Measurements from ENCODE around the gene UBA1.

Gene UBA1

DNA sequence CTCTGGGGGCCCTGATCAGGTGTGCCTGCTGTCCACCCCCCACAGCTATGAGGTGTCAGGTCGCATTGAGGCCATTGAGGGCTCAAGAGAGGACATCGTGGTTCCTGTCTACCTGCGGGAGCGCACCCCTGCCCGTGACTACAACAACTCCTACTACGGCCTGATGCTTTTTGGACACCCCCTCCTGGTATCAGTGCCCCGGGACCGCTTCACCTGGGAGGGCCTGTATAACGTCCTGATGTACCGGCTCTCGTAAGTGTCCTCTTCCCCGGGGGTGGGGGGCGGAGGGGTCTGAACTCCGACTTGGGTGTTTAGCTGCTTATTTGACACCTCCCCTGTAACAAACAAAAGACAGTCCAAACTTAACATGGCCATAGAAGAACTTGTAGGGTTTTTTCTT is 49.7 kb downstream of the UBA1 start:
- Histone ChIP-seq H3K27ac (replicated peaks) (no peak overlapping the region), H3K4me3 (replicated peaks; ENCODE audit: insufficient read depth, low read length) (no peak overlapping the region), H3K27me3 (ENCODE audit: insufficient read depth, poor library complexity, severe bottlenecking) (no peaks in the 10 kb centered on the region)
- no peak for TF ChIP-seq GABPA (IDR thresholded peaks at IDR 0.05; ENCODE audit: low read depth)
- TF ChIP-seq POLR2AphosphoS5 (IDR thresholded peaks at IDR 0.05; ENCODE audit: low read depth) = no peak
- TF ChIP-seq, protein P1, sequence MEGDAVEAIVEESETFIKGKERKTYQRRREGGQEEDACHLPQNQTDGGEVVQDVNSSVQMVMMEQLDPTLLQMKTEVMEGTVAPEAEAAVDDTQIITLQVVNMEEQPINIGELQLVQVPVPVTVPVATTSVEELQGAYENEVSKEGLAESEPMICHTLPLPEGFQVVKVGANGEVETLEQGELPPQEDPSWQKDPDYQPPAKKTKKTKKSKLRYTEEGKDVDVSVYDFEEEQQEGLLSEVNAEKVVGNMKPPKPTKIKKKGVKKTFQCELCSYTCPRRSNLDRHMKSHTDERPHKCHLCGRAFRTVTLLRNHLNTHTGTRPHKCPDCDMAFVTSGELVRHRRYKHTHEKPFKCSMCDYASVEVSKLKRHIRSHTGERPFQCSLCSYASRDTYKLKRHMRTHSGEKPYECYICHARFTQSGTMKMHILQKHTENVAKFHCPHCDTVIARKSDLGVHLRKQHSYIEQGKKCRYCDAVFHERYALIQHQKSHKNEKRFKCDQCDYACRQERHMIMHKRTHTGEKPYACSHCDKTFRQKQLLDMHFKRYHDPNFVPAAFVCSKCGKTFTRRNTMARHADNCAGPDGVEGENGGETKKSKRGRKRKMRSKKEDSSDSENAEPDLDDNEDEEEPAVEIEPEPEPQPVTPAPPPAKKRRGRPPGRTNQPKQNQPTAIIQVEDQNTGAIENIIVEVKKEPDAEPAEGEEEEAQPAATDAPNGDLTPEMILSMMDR (IDR thresholded peaks at IDR 0.05; ENCODE audit: insufficient read depth, low read length) = no peak
- TF ChIP-seq SPI1 (IDR thresholded peaks at IDR 0.05; ENCODE audit: borderline replicate concordance, low read depth) = no peak
- DNase-seq (ENCODE audit: low read depth in 1 of 2, low spot score in 1 of 2) = no peak

DNA sequence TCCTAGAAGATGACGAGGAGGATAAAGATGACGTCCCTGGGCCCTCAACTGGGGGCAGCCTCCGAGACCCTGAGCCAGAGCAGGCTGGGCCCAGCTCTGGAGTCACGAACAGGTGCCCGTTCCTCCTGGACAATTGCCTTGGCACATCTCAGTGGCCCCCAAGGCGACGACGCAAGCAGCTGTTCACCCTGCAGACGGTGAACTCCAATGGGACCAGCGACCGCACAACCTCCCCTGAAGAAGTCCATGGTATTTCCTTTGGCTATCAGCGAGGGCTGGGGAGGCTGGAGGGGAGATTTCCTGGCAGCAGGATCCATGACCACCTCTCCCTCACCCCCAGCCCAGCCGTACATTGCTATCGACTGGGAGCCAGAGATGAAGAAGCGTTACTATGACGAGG is 51.0 kb downstream of the UBA1 start:
- DNase-seq (ENCODE audit: low read depth in 1 of 2, low spot score in 1 of 2) = no peak
- Histone ChIP-seq H3K4me3 (replicated peaks; ENCODE audit: insufficient read depth, low read length) (no peak overlapping the region), H3K27me3 (ENCODE audit: insufficient read depth, poor library complexity, severe bottlenecking) (no peaks in the 10 kb centered on the region), H3K27ac (replicated peaks) (no peak overlapping the region)
- TF ChIP-seq, protein P1 (IDR thresholded peaks at IDR 0.05; ENCODE audit: insufficient read depth, low read length) = no peak
- TF ChIP-seq, protein P2, sequence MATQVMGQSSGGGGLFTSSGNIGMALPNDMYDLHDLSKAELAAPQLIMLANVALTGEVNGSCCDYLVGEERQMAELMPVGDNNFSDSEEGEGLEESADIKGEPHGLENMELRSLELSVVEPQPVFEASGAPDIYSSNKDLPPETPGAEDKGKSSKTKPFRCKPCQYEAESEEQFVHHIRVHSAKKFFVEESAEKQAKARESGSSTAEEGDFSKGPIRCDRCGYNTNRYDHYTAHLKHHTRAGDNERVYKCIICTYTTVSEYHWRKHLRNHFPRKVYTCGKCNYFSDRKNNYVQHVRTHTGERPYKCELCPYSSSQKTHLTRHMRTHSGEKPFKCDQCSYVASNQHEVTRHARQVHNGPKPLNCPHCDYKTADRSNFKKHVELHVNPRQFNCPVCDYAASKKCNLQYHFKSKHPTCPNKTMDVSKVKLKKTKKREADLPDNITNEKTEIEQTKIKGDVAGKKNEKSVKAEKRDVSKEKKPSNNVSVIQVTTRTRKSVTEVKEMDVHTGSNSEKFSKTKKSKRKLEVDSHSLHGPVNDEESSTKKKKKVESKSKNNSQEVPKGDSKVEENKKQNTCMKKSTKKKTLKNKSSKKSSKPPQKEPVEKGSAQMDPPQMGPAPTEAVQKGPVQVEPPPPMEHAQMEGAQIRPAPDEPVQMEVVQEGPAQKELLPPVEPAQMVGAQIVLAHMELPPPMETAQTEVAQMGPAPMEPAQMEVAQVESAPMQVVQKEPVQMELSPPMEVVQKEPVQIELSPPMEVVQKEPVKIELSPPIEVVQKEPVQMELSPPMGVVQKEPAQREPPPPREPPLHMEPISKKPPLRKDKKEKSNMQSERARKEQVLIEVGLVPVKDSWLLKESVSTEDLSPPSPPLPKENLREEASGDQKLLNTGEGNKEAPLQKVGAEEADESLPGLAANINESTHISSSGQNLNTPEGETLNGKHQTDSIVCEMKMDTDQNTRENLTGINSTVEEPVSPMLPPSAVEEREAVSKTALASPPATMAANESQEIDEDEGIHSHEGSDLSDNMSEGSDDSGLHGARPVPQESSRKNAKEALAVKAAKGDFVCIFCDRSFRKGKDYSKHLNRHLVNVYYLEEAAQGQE (IDR thresholded peaks at IDR 0.05; ENCODE audit: insufficient replicate concordance, low read depth) = no peak
- TF ChIP-seq GABPA (IDR thresholded peaks at IDR 0.05; ENCODE audit: low read depth) (no peak), POLR2AphosphoS5 (IDR thresholded peaks at IDR 0.05; ENCODE audit: low read depth) (no peak), SPI1 (IDR thresholded peaks at IDR 0.05; ENCODE audit: borderline replicate concordance, low read depth) (no peak)

DNA sequence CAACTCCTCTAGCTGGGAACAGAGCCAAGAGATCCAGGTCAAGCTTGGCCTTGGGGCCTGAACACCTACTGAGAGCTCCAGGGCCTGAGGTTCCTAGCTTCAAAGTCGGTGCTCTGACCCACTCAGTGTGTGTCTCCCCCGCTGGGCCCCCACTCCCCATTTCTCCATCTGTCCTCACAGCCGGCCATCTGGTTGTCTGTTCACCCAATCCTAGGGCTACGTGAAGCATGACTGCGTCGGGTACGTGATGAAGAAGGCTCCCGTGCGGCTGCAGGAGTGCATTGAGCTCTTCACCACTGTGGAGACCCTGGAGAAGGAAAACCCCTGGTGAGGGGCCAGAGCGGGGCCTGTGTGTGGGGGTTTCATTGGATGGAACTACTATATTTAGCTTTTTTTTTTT is 51.5 kb downstream of the UBA1 start:
- no peak overlapping the region for H3K4me3 ChIP-seq (replicated peaks; ENCODE audit: insufficient read depth, low read length)
- TF ChIP-seq SPI1 (IDR thresholded peaks at IDR 0.05; ENCODE audit: borderline replicate concordance, low read depth) (no peak), POLR2AphosphoS5 (IDR thresholded peaks at IDR 0.05; ENCODE audit: low read depth) (no peak), GABPA (IDR thresholded peaks at IDR 0.05; ENCODE audit: low read depth) (no peak)
- TF ChIP-seq, protein P1 (IDR thresholded peaks at IDR 0.05; ENCODE audit: insufficient read depth, low read length) = no peak
- TF ChIP-seq, protein P2 (IDR thresholded peaks at IDR 0.05; ENCODE audit: insufficient replicate concordance, low read depth) = no peak
- no peak overlapping the region for H3K27ac ChIP-seq (replicated peaks)
- DNase-seq (ENCODE audit: low read depth in 1 of 2, low spot score in 1 of 2) = no peak
- no peaks in the 10 kb centered on the region for H3K27me3 ChIP-seq (ENCODE audit: insufficient read depth, poor library complexity, severe bottlenecking)

Data from HL-60 (cell line).